ENCODE measurements around the gene ADCYAP1R1.

Gene ADCYAP1R1

GRCh38 chr7:31051598-31052486, at the start of gene ADCYAP1R1:
Gene ADCYAP1R1 (plus strand): TSS chr7:31052308. CDS start chr7:31063265, 10,957 bp downstream.
- peaks cover 6% of the 10 kb centered on the region for H3K4me1 Mint-ChIP-seq
- no peaks in the 10 kb centered on the region for H3K9me3 Mint-ChIP-seq
- peaks cover 73% of the 10 kb centered on the region for H3K27me3 Mint-ChIP-seq
- peak within 1 kb of the TSS in 1 of 2 donors; percentile 16 for H3K4me3 Mint-ChIP-seq
- no peak within 1 kb of the TSS for H3K27ac Mint-ChIP-seq
- ATAC-seq (no peak), DNase-seq (no peak)

- DNase-seq, result no peak
- no peak for ATAC-seq
- Mint-ChIP-seq H3K9me3 (no peaks in the 10 kb centered on the region), H3K4me3 (no peak overlapping the region), H3K27ac (no peak overlapping the region), H3K27me3 (peaks cover 14% of the 10 kb centered on the region), H3K4me1 (no peaks in the 10 kb centered on the region)
These were observed 49.0 kb upstream of the ADCYAP1R1 start for GRCh38 chr7:31003097-31003496.

- Mint-ChIP-seq H3K27me3 (peaks cover 14% of the 10 kb centered on the region), H3K4me3 (no peak overlapping the region), H3K27ac (no peak overlapping the region), H3K9me3 (no peaks in the 10 kb centered on the region), H3K4me1 (no peaks in the 10 kb centered on the region)
- DNase-seq, result no peak
- ATAC-seq, result no peak
These were observed 48.4 kb upstream of the ADCYAP1R1 start for GRCh38 chr7:31003721-31004120.

- Mint-ChIP-seq H3K27ac (no peak overlapping the region), H3K4me3 (no peak overlapping the region), H3K9me3 (no peaks in the 10 kb centered on the region), H3K4me1 (no peaks in the 10 kb centered on the region), H3K27me3 (peaks cover 21% of the 10 kb centered on the region)
- ATAC-seq, result no peak
- DNase-seq, result no peak
These were observed 47.7 kb upstream of the ADCYAP1R1 start for GRCh38 chr7:31004393-31004792.

- ATAC-seq (no peak), DNase-seq (no peak)
- Mint-ChIP-seq H3K4me3 (no peak overlapping the region), H3K27me3 (peaks cover 39% of the 10 kb centered on the region), H3K27ac (no peak overlapping the region), H3K9me3 (peaks cover 6 to 8% of the 10 kb centered on the region in 2 donors), H3K4me1 (peaks cover 7% of the 10 kb centered on the region)
These were observed 45.3 kb upstream of the ADCYAP1R1 start for GRCh38 chr7:31006857-31007256.

- ATAC-seq, result no peak
- H3K27me3 Mint-ChIP-seq, result peaks cover 39% of the 10 kb centered on the region
- DNase-seq, result no peak
- H3K27ac Mint-ChIP-seq, result no peak overlapping the region
- no peak overlapping the region for H3K4me3 Mint-ChIP-seq
- peaks cover 7% of the 10 kb centered on the region for H3K4me1 Mint-ChIP-seq
- H3K9me3 Mint-ChIP-seq, result peaks cover 6 to 8% of the 10 kb centered on the region in 2 donors
These were observed 44.5 kb upstream of the ADCYAP1R1 start for GRCh38 chr7:31007634-31008033.

- Mint-ChIP-seq H3K4me1 (peaks cover 28% of the 10 kb centered on the region), H3K9me3 (peaks cover 6 to 8% of the 10 kb centered on the region in 2 donors), H3K27ac (no peak overlapping the region), H3K4me3 (no peak overlapping the region), H3K27me3 (peaks cover 43% of the 10 kb centered on the region)
- ATAC-seq (no peak), DNase-seq (no peak)
These were observed 37.3 kb upstream of the ADCYAP1R1 start for GRCh38 chr7:31014826-31015225.

- Mint-ChIP-seq H3K4me1 (peaks cover 34% of the 10 kb centered on the region), H3K27me3 (peaks cover 35% of the 10 kb centered on the region), H3K9me3 (no peaks in the 10 kb centered on the region), H3K27ac (no peak overlapping the region), H3K4me3 (no peak overlapping the region)
- DNase-seq (no peak), ATAC-seq (no peak)
These were observed 35.0 kb upstream of the ADCYAP1R1 start for GRCh38 chr7:31017032-31017675.

- H3K4me3 Mint-ChIP-seq, result no peak overlapping the region
- H3K27me3 Mint-ChIP-seq, result peaks cover 35% of the 10 kb centered on the region
- H3K27ac Mint-ChIP-seq, result no peak overlapping the region
- H3K4me1 Mint-ChIP-seq, result peaks cover 40% of the 10 kb centered on the region
- peaks cover 0 to 1% of the 10 kb centered on the region in 2 donors for H3K9me3 Mint-ChIP-seq
- no peak for ATAC-seq
- no peak for DNase-seq
These were observed 34.4 kb upstream of the ADCYAP1R1 start for GRCh38 chr7:31017721-31018120.

- H3K27ac Mint-ChIP-seq, result peak overlapping the region; percentile 4 to 53
- H3K9me3 Mint-ChIP-seq, result peaks cover 7 to 19% of the 10 kb centered on the region in 2 donors
- ATAC-seq (no peak), DNase-seq (no peak)
- no peak overlapping the region for H3K4me3 Mint-ChIP-seq
- peaks cover 20% of the 10 kb centered on the region for H3K27me3 Mint-ChIP-seq
- H3K4me1 Mint-ChIP-seq, result peaks cover 58% of the 10 kb centered on the region
These were observed 32.6 kb upstream of the ADCYAP1R1 start for GRCh38 chr7:31019509-31019908.

GRCh38 chr7:31020161-31020560, 31.9 kb upstream of the ADCYAP1R1 start:
- H3K4me3 Mint-ChIP-seq, result no peak overlapping the region
- H3K9me3 Mint-ChIP-seq, result peaks cover 8 to 24% of the 10 kb centered on the region in 2 donors
- ATAC-seq, result no peak
- peaks cover 64% of the 10 kb centered on the region for H3K4me1 Mint-ChIP-seq
- H3K27me3 Mint-ChIP-seq, result peaks cover 16% of the 10 kb centered on the region
- peak overlapping the region in 1 of 2 donors; percentile 53 for H3K27ac Mint-ChIP-seq
- no peak for DNase-seq

- ATAC-seq (no peak), DNase-seq (no peak)
- Mint-ChIP-seq H3K4me1 (peaks cover 69% of the 10 kb centered on the region), H3K27ac (no peak overlapping the region), H3K27me3 (peaks cover 11% of the 10 kb centered on the region), H3K9me3 (peaks cover 8 to 24% of the 10 kb centered on the region in 2 donors), H3K4me3 (no peak overlapping the region)
These were observed 31.5 kb upstream of the ADCYAP1R1 start for GRCh38 chr7:31020652-31021051.

- ATAC-seq, result no peak
- no peak for DNase-seq
- no peak overlapping the region for H3K4me3 Mint-ChIP-seq
- H3K27ac Mint-ChIP-seq, result no peak overlapping the region
- H3K4me1 Mint-ChIP-seq, result peaks cover 77% of the 10 kb centered on the region
- peaks cover 7% of the 10 kb centered on the region for H3K27me3 Mint-ChIP-seq
- peaks cover 8 to 24% of the 10 kb centered on the region in 2 donors for H3K9me3 Mint-ChIP-seq
These were observed 30.0 kb upstream of the ADCYAP1R1 start for GRCh38 chr7:31022117-31022516.

- Mint-ChIP-seq H3K27ac (peak overlapping the region; percentile 85 to 89), H3K9me3 (peaks cover 8 to 24% of the 10 kb centered on the region in 2 donors), H3K4me1 (peaks cover 79% of the 10 kb centered on the region), H3K4me3 (no peak overlapping the region), H3K27me3 (peaks cover 7% of the 10 kb centered on the region)
- no peak for ATAC-seq
- DNase-seq, result no peak
These were observed 29.4 kb upstream of the ADCYAP1R1 start for GRCh38 chr7:31022726-31023125.

- peaks cover 15% of the 10 kb centered on the region for H3K27me3 Mint-ChIP-seq
- H3K9me3 Mint-ChIP-seq, result peaks cover 8 to 24% of the 10 kb centered on the region in 2 donors
- peak; percentile 91 for ATAC-seq
- peak overlapping the region; percentile 89 to 91 for H3K27ac Mint-ChIP-seq
- peak; percentile 21 to 66 for DNase-seq
- H3K4me1 Mint-ChIP-seq, result peaks cover 81% of the 10 kb centered on the region
- H3K4me3 Mint-ChIP-seq, result no peak overlapping the region
These were observed 28.2 kb upstream of the ADCYAP1R1 start for GRCh38 chr7:31023877-31024276.

All from stimulated activated naive CD8-positive, alpha-beta T cell treated with anti-CD3 and anti-CD28 coated beads, Interleukin-15, amount 100 ng/mL, for 72 hours (primary cell).